IMR-90 (cell line): ENCODE measurements around the gene ACYP2. TPM values are rescaled to one million over a fixed set of nuclear protein-coding genes. Genes with fewer than 3 reads are reported as not detected.
"Not testable (repeated sequence)": the region's sequence is repeated elsewhere in the genome, so short reads cannot be mapped to it uniquely, and the experiment has no call there.

Experiments
- ATAC-seq: fragments of 200-7000 bp; cut with Tn5 transposase; 2 replicates; pipeline ENCODE4 v1.9.1; 2020; ENCODE audit warnings: low read depth, mild to moderate bottlenecking, moderate library complexity
- BruUV-seq: library from RNA; stranded (reverse); fragments of 400-500 nt; replicated peaks from 2 replicates; lab custom pipeline; 2021; lab: Mats Ljungman, UMichigan
- CTCF ChIA-PET: fragments of 300-600 bp; formaldehyde crosslinking; extraction: SDS; loops from one replicate; lab custom pipeline; 2021; ENCODE audit warnings: antibody characterized with exemption; lab: Yijun Ruan, JAX
- POLR2A ChIA-PET: fragments of 300-600 bp; sonication (Branson Sonifier 250); formaldehyde crosslinking; loops from one replicate; lab custom pipeline; 2022; ENCODE audit warnings: antibody characterized with exemption; ENCODE audit not compliant: unreplicated experiment; lab: Charles Lee
- DNase-seq: peaks from one replicate; pipeline ENCODE4 v3.0.0; 2013
- H2AFZ ChIP-seq: replicated peaks from 2 replicates; pipeline ENCODE3; 2013; ENCODE audit warnings: low read length, mild to moderate bottlenecking; ENCODE audit not compliant: poor library complexity
- H2AK5ac ChIP-seq: 2 replicates; pipeline ENCODE4 v1.6.1; 2013; ENCODE audit warnings: low read depth, low read length, inconsistent platforms
- H2AK9ac ChIP-seq: replicated peaks from 2 replicates; pipeline ENCODE3; 2013; ENCODE audit warnings: mild to moderate bottlenecking, low read depth, low read length, moderate library complexity; ENCODE audit not compliant: poor library complexity
- H2BK120ac ChIP-seq: 2 replicates; pipeline ENCODE4 v1.6.1; 2013; ENCODE audit warnings: low read depth, low read length, inconsistent platforms
- H2BK15ac ChIP-seq: 3 replicates; pipeline ENCODE4 v1.6.1; 2013; ENCODE audit warnings: low read depth, low read length, inconsistent platforms
- H2BK20ac ChIP-seq: 2 replicates; pipeline ENCODE4 v1.6.1; 2013; ENCODE audit warnings: low read depth, mild to moderate bottlenecking, inconsistent platforms, low read length, moderate library complexity
- H2BK5ac ChIP-seq: 2 replicates; pipeline ENCODE4 v1.6.1; 2013; ENCODE audit warnings: mild to moderate bottlenecking, low read depth, low read length, inconsistent platforms; ENCODE audit not compliant: poor library complexity, severe bottlenecking
- H3K14ac ChIP-seq: replicated peaks from 2 replicates; pipeline ENCODE4 v1.6.1; 2013; ENCODE audit warnings: low read depth, low read length, inconsistent platforms
- H3K18ac ChIP-seq: 2 replicates; pipeline ENCODE4 v1.6.1; 2013; ENCODE audit warnings: low read depth, low read length, control low read depth
- H3K23ac ChIP-seq: 2 replicates; pipeline ENCODE4 v1.6.1; 2013; ENCODE audit warnings: low read depth, low read length, inconsistent platforms
- H3K27ac ChIP-seq: 2 replicates; pipeline ENCODE4 v1.5.1; 2013; ENCODE audit warnings: mild to moderate bottlenecking, control low read depth, low read length; ENCODE audit not compliant: insufficient read depth
- H3K27me3 ChIP-seq: 2 replicates; pipeline ENCODE4 v1.6.1; 2013; ENCODE audit warnings: low read length; ENCODE audit not compliant: control insufficient read depth, insufficient read depth
- H3K36me3 ChIP-seq: 2 replicates; pipeline ENCODE4 v1.6.1; 2013; ENCODE audit warnings: low read length, mixed read lengths; ENCODE audit not compliant: control insufficient read depth, insufficient read depth
- H3K4ac ChIP-seq: 2 replicates; pipeline ENCODE4 v1.6.1; 2013; ENCODE audit warnings: low read depth, low read length, inconsistent platforms
- H3K4me1 ChIP-seq: 2 replicates; pipeline ENCODE4 v1.6.1; 2013; ENCODE audit warnings: low read length, mixed read lengths; ENCODE audit not compliant: control insufficient read depth, insufficient read depth
- H3K4me2 ChIP-seq: 2 replicates; pipeline ENCODE4 v1.6.1; 2013; ENCODE audit warnings: low read depth, mild to moderate bottlenecking, control low read depth, low read length, moderate library complexity
- H3K4me3 ChIP-seq: 2 replicates; pipeline ENCODE4 v1.5.1; 2013; ENCODE audit warnings: low read depth, mild to moderate bottlenecking, control low read depth, low read length, moderate library complexity; ENCODE audit not compliant: insufficient read depth
- H3K56ac ChIP-seq: 2 replicates; pipeline ENCODE4 v1.6.1; 2013; ENCODE audit warnings: low read length, inconsistent platforms; ENCODE audit not compliant: insufficient read depth; ENCODE audit errors: extremely low read depth
- H3K79me1 ChIP-seq, 2 experiments: 2 replicates each; pipeline ENCODE4 v1.6.1; 2013; ENCODE audit warnings: low read length in 2 of 2, inconsistent platforms in 1 of 2, low read depth in 1 of 2
- H3K9ac ChIP-seq: 2 replicates; pipeline ENCODE4 v1.6.1; 2013; ENCODE audit warnings: low read depth, low read length, control low read depth
- H3K9me1 ChIP-seq: 2 replicates; pipeline ENCODE4 v1.6.1; 2013; ENCODE audit warnings: low read length, inconsistent platforms; ENCODE audit not compliant: insufficient read depth
- H3K9me3 ChIP-seq: 2 replicates; pipeline ENCODE4 v1.6.1; 2013; ENCODE audit warnings: low read length; ENCODE audit not compliant: control insufficient read depth, insufficient read depth
- H4K20me1 ChIP-seq: 2 replicates; pipeline ENCODE4 v1.6.1; 2013; ENCODE audit warnings: low read length, inconsistent platforms; ENCODE audit not compliant: insufficient read depth
- H4K5ac ChIP-seq: 2 replicates; pipeline ENCODE4 v1.6.1; 2013; ENCODE audit warnings: mild to moderate bottlenecking, low read depth, low read length, control low read depth
- H4K8ac ChIP-seq, 2 experiments: 2 replicates each; pipeline ENCODE4 v1.6.1; 2013; ENCODE audit warnings: low read depth in 2 of 2, low read length in 2 of 2, control low read depth in 1 of 2, inconsistent platforms in 1 of 2
- H4K91ac ChIP-seq: 2 replicates; pipeline ENCODE4 v1.6.1; 2013; ENCODE audit warnings: low read depth, low read length, inconsistent platforms; ENCODE audit not compliant: insufficient read depth
- WGBS, 2 experiments: methylation state at CpG; one replicate each; pipeline versions ENCODE4 v1.1.5 to v1.1.7; 2013; ENCODE audit warnings: missing lambda C conversion rate in 2 of 2; ENCODE audit not compliant: insufficient read length in 1 of 2; ENCODE audit errors: extremely low coverage in 2 of 2; 5-methylcytosine and 5-hydroxymethylcytosine counted together
- dilution Hi-C: fragments of 300-500 bp; cut with HindIII; formaldehyde crosslinking; loops from one replicate; pipeline ENCODE4 v1.14.3; 2018; ENCODE audit warnings: low sequenced_read_pairs; ENCODE audit not compliant: unreplicated experiment
- in situ Hi-C: fragments of 300-500 bp; cut with MboI; formaldehyde crosslinking; loops from 3 replicates; pipeline ENCODE4 v1.14.3; 2019; ENCODE audit warnings: low sequenced_read_pairs, inconsistent platforms, mixed read lengths
- intact Hi-C: fragments of 100-400 bp; cut with micrococcal nuclease; formaldehyde crosslinking; loops from 2 replicates; pipeline ENCODE4 v1.10.0; 2022
- polyA plus RNA-seq, 3 experiments: library from polyadenylated mRNA; depleted of rRNA; stranded (reverse); fragments of >200 nt; gene quantifications; 2 replicates each; pipeline ENCODE4 v1.2.3, GENCODE V29; 2012; ENCODE audit warnings: low replicate concordance in 1 of 3
- total RNA-seq: library from RNA; depleted of rRNA; stranded (reverse); fragments of >200 nt; gene quantifications from 2 replicates; pipeline ENCODE4 v1.2.3, GENCODE V29; 2012

Gene ACYP2
- total and polyA plus RNA-seq, 2 of the 4 experiments (the other 2 are of a cell fraction) = 3.9 to 7.4 TPM

GRCh38 chr2:54294665-54295064 is 179.2 kb downstream of the ACYP2 start:
- H3K27ac ChIP-seq, H3K9me3 ChIP-seq, H3K14ac ChIP-seq, H2AFZ ChIP-seq, BruUV-seq, H2BK20ac ChIP-seq, H3K4me1 ChIP-seq, H2BK15ac ChIP-seq, H3K27me3 ChIP-seq, ATAC-seq, H2BK120ac ChIP-seq, H3K56ac ChIP-seq, DNase-seq, H3K79me1 ChIP-seq, H3K4ac ChIP-seq, in situ Hi-C loops, H3K4me3 ChIP-seq, H3K9me1 ChIP-seq, H4K91ac ChIP-seq, H3K4me2 ChIP-seq, H2AK5ac ChIP-seq, H2AK9ac ChIP-seq, H4K20me1 ChIP-seq, H2BK5ac ChIP-seq, H3K36me3 ChIP-seq, dilution Hi-C loops, H3K23ac ChIP-seq, POLR2A ChIA-PET, H3K18ac ChIP-seq, H3K9ac ChIP-seq, CTCF ChIA-PET, H4K8ac ChIP-seq, intact Hi-C loops, H4K5ac ChIP-seq: not testable (repeated sequence)
- WGBS, 2 experiments = no CpG with 5 or more reads among the region's 2 CpGs
